ENCODE results near the gene NHLH1. TPM values are rescaled to one million over a fixed set of nuclear protein-coding genes. Genes with fewer than 3 reads are reported as not detected.

NHLH1 gene
- total and polyA plus RNA-seq, 4 donors, result 0.08 TPM; not detected in 3

DNA sequence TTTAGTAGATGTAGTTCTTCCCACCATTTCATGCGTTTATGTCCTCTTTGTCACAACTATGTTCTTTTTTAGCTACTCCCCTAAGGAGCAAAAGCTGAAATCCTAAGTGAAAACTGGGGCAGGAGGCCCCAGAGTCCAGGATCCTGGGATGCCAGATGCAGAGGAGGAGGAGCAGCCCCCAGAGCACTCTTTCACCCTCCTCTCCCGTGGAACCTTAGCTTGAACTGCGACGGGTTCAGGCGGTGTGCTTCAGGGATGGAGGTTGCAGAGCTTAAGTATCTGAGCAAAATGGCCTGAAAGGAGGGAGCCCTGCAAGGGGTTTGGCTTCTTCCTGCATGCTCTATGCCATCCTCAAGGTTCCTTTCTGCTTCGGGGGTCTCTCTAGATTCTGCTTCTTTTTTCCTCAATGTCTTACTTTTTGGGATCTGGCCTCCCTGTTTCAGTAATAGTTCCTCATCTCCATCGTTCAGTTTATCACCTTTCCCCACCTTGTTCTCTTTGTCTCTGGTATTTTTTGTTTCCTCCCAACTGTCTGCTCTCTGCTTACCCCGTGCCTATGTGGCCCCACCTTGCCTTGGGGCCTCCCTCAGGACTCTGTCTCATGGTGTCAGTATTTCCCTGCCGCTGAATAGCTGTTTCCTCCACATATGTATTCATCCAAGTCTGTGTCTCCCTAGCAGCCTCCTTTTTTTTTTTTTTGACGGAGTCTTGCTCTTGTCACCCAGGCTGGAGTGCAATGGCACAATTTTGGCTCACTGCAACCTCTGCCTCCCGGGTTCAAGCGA is 2.7 kb upstream of the NHLH1 start:
- no peak overlapping the region for H3K27ac ChIP-seq (ENCODE audit: low read depth in 1 of 2, low read length in 2 of 2)
- peak; percentile 6 for DNase-seq (ENCODE audit: low spot score)
- H3K9me3 ChIP-seq (ENCODE audit: control insufficient read depth in 4 of 4, low read length in 3 of 4), result no peaks in the 10 kb centered on the region
- H3K27me3 ChIP-seq (ENCODE audit: control insufficient read depth in 4 of 4, insufficient read depth in 4 of 4, low read length in 3 of 4), result no peaks in the 10 kb centered on the region
- no peaks in the 10 kb centered on the region for H3K4me1 ChIP-seq (ENCODE audit: control insufficient read depth in 4 of 4, insufficient read depth in 4 of 4, low read length in 3 of 4)
- no peak for TF ChIP-seq GABPA (IDR thresholded peaks at IDR 0.05 in 1 of 2, conservative IDR thresholded peaks at IDR 0.05 in 1 of 2)
- no peak for TF ChIP-seq FOXA2 (IDR thresholded peaks at IDR 0.05)
- no peak for TF ChIP-seq TAF1 (conservative IDR thresholded peaks at IDR 0.05)
- no peak for TF ChIP-seq HNF4G (IDR thresholded peaks at IDR 0.05)
- no peak for TF ChIP-seq HNF4A (conservative IDR thresholded peaks at IDR 0.05)
- no peak for TF ChIP-seq NR2F2 (IDR thresholded peaks at IDR 0.05)
- TF ChIP-seq, protein P1, sequence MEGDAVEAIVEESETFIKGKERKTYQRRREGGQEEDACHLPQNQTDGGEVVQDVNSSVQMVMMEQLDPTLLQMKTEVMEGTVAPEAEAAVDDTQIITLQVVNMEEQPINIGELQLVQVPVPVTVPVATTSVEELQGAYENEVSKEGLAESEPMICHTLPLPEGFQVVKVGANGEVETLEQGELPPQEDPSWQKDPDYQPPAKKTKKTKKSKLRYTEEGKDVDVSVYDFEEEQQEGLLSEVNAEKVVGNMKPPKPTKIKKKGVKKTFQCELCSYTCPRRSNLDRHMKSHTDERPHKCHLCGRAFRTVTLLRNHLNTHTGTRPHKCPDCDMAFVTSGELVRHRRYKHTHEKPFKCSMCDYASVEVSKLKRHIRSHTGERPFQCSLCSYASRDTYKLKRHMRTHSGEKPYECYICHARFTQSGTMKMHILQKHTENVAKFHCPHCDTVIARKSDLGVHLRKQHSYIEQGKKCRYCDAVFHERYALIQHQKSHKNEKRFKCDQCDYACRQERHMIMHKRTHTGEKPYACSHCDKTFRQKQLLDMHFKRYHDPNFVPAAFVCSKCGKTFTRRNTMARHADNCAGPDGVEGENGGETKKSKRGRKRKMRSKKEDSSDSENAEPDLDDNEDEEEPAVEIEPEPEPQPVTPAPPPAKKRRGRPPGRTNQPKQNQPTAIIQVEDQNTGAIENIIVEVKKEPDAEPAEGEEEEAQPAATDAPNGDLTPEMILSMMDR (IDR thresholded peaks at IDR 0.05; ENCODE audit: low read depth, low read length, missing input control), result no peak
- TF ChIP-seq, protein P2, sequence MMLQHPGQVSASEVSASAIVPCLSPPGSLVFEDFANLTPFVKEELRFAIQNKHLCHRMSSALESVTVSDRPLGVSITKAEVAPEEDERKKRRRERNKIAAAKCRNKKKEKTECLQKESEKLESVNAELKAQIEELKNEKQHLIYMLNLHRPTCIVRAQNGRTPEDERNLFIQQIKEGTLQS (IDR thresholded peaks at IDR 0.05), result no peak
- no peak for TF ChIP-seq YY1 (IDR thresholded peaks at IDR 0.05)
- TF ChIP-seq, protein P3, sequence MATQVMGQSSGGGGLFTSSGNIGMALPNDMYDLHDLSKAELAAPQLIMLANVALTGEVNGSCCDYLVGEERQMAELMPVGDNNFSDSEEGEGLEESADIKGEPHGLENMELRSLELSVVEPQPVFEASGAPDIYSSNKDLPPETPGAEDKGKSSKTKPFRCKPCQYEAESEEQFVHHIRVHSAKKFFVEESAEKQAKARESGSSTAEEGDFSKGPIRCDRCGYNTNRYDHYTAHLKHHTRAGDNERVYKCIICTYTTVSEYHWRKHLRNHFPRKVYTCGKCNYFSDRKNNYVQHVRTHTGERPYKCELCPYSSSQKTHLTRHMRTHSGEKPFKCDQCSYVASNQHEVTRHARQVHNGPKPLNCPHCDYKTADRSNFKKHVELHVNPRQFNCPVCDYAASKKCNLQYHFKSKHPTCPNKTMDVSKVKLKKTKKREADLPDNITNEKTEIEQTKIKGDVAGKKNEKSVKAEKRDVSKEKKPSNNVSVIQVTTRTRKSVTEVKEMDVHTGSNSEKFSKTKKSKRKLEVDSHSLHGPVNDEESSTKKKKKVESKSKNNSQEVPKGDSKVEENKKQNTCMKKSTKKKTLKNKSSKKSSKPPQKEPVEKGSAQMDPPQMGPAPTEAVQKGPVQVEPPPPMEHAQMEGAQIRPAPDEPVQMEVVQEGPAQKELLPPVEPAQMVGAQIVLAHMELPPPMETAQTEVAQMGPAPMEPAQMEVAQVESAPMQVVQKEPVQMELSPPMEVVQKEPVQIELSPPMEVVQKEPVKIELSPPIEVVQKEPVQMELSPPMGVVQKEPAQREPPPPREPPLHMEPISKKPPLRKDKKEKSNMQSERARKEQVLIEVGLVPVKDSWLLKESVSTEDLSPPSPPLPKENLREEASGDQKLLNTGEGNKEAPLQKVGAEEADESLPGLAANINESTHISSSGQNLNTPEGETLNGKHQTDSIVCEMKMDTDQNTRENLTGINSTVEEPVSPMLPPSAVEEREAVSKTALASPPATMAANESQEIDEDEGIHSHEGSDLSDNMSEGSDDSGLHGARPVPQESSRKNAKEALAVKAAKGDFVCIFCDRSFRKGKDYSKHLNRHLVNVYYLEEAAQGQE (IDR thresholded peaks at IDR 0.05), result no peak
- no peak for TF ChIP-seq FOXA1 (IDR thresholded peaks at IDR 0.05)
- TF ChIP-seq, protein P4, sequence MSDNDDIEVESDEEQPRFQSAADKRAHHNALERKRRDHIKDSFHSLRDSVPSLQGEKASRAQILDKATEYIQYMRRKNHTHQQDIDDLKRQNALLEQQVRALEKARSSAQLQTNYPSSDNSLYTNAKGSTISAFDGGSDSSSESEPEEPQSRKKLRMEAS (IDR thresholded peaks at IDR 0.05), result no peak
- TF ChIP-seq EGR1 (IDR thresholded peaks at IDR 0.05; ENCODE audit: low read depth in 2 of 2), result no peak
- TF ChIP-seq SP1 (IDR thresholded peaks at IDR 0.05), result no peak
- no peak for TF ChIP-seq RAD21 (IDR thresholded peaks at IDR 0.05)
- TF ChIP-seq, protein P5, sequence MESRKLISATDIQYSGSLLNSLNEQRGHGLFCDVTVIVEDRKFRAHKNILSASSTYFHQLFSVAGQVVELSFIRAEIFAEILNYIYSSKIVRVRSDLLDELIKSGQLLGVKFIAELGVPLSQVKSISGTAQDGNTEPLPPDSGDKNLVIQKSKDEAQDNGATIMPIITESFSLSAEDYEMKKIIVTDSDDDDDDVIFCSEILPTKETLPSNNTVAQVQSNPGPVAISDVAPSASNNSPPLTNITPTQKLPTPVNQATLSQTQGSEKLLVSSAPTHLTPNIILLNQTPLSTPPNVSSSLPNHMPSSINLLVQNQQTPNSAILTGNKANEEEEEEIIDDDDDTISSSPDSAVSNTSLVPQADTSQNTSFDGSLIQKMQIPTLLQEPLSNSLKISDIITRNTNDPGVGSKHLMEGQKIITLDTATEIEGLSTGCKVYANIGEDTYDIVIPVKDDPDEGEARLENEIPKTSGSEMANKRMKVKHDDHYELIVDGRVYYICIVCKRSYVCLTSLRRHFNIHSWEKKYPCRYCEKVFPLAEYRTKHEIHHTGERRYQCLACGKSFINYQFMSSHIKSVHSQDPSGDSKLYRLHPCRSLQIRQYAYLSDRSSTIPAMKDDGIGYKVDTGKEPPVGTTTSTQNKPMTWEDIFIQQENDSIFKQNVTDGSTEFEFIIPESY (IDR thresholded peaks at IDR 0.05), result no peak
- no peak for TF ChIP-seq JUND (IDR thresholded peaks at IDR 0.05)
- no peak for TF ChIP-seq RXRA (IDR thresholded peaks at IDR 0.05)
- 79% methylated on average over 12 of the region's 12 CpGs for WGBS
- no peak overlapping the region for H3K9ac ChIP-seq (ENCODE audit: low read depth in 1 of 2, low read length in 2 of 2)
- peaks cover 0 to 12% (median 3%) of the 10 kb centered on the region in 4 donors for H3K36me3 ChIP-seq (ENCODE audit: control insufficient read depth in 4 of 4, insufficient read depth in 3 of 4, low read depth in 1 of 4, low read length in 3 of 4)
- no peak overlapping the region for H3K4me3 ChIP-seq (ENCODE audit: low read depth in 1 of 3, low read length in 3 of 3)

Data from liver (tissue), 9 donors.